H1 (cell line): ENCODE results near the gene RDH16. TPM values are rescaled to one million over a fixed set of nuclear protein-coding genes. Genes with fewer than 3 reads are reported as not detected.
"Not testable (repeated sequence)": the region's sequence is repeated elsewhere in the genome, so short reads cannot be mapped to it uniquely, and the experiment has no call there.

Source experiments
- CTCF ChIA-PET: fragments of 300-600 bp; sonication (Branson Sonifier 250); formaldehyde crosslinking; loops from one replicate; lab custom pipeline; 2021; ENCODE audit not compliant: partially characterized antibody; lab: Charles Lee
- POLR2A ChIA-PET: fragments of 300-600 bp; sonication (Branson Sonifier 250); formaldehyde crosslinking; loops from one replicate; lab custom pipeline; 2021; ENCODE audit warnings: inconsistent platforms; ENCODE audit not compliant: partially characterized antibody; lab: Charles Lee
- DNase-seq, 2 experiments: peaks; one replicate each; pipeline versions ENCODE4 v3.0.0 to v3.0.0-alpha.2; 2010 to 2022; ENCODE audit warnings: low spot score in 2 of 2, low read depth in 1 of 2, mixed read lengths in 1 of 2
- FAIRE-seq: peaks from 2 replicates; lab custom pipeline; 2011; peaks lifted over from hg19 to GRCh38; lab: Jason Lieb, UNC
- H2AFZ ChIP-seq: 2 replicates; pipeline ENCODE4 v1.8.1; 2012; ENCODE audit warnings: low read length, inconsistent platforms
- H2AK5ac ChIP-seq: 2 replicates; pipeline ENCODE4 v1.6.1; 2013; ENCODE audit warnings: low read depth, low read length
- H2BK120ac ChIP-seq: replicated peaks from 2 replicates; pipeline ENCODE3; 2013; ENCODE audit warnings: low read depth, low read length, inconsistent platforms
- H2BK12ac ChIP-seq: 2 replicates; pipeline ENCODE4 v1.6.1; 2013; ENCODE audit warnings: low read depth, low read length
- H2BK15ac ChIP-seq: 2 replicates; pipeline ENCODE4 v1.6.1; 2013; ENCODE audit warnings: low read length
- H2BK20ac ChIP-seq: 2 replicates; pipeline ENCODE4 v1.6.1; 2013; ENCODE audit warnings: low read length
- H2BK5ac ChIP-seq: 2 replicates; pipeline ENCODE4 v1.6.1; 2013; ENCODE audit warnings: low read depth, low read length
- H3K14ac ChIP-seq: 2 replicates; pipeline ENCODE4 v1.6.1; 2013; ENCODE audit warnings: inconsistent platforms; ENCODE audit not compliant: insufficient read length
- H3K18ac ChIP-seq: 2 replicates; pipeline ENCODE4 v1.6.1; 2013; ENCODE audit warnings: low read length; ENCODE audit errors: extremely low read depth
- H3K23ac ChIP-seq: 2 replicates; pipeline ENCODE4 v1.6.1; 2013; ENCODE audit warnings: inconsistent platforms; ENCODE audit not compliant: insufficient read length
- H3K23me2 ChIP-seq: 2 replicates; pipeline ENCODE4 v1.6.1; 2013; ENCODE audit warnings: low read depth, low read length
- H3K27ac ChIP-seq: 2 replicates; pipeline ENCODE4 v1.6.1; 2011; ENCODE audit warnings: low read depth, low read length, inconsistent platforms
- H3K27me3 ChIP-seq, 4 experiments: replicated peaks in 1 of 4; 1 replicate in 1 of 4; 2 replicates in 3 of 4; pipeline versions ENCODE4 v1.6.1 to v1.8.1; 2011 to 2013; ENCODE audit warnings: low read length in 3 of 4, mild to moderate bottlenecking in 3 of 4, inconsistent platforms in 2 of 4, mixed read lengths in 2 of 4, moderate library complexity in 1 of 4; ENCODE audit not compliant: control insufficient read depth in 3 of 4, insufficient read depth in 3 of 4; ENCODE audit errors: extremely low read depth in 1 of 4
- H3K36me3 ChIP-seq, 4 experiments: 2 replicates each; pipeline versions ENCODE4 v1.6.1 to v1.8.1; 2011 to 2013; ENCODE audit warnings: mild to moderate bottlenecking in 4 of 4, low read length in 3 of 4, moderate library complexity in 2 of 4, control low read depth in 1 of 4, inconsistent platforms in 1 of 4; ENCODE audit not compliant: insufficient read depth in 4 of 4, control insufficient read depth in 2 of 4
- H3K4ac ChIP-seq: replicated peaks from 2 replicates; pipeline ENCODE3; 2013; ENCODE audit warnings: low read length, low read depth, mixed read lengths, inconsistent platforms; ENCODE audit not compliant: insufficient read length
- H3K4me1 ChIP-seq, 4 experiments: replicated peaks in 1 of 4; 1 replicate in 1 of 4; 2 replicates in 3 of 4; pipeline versions ENCODE4 v1.6.1 to v1.8.1; 2011 to 2013; ENCODE audit warnings: low read length in 3 of 4, inconsistent platforms in 2 of 4, mixed read lengths in 1 of 4; ENCODE audit not compliant: insufficient read depth in 4 of 4, control insufficient read depth in 3 of 4
- H3K4me2 ChIP-seq, 2 experiments: 2 replicates each; pipeline versions ENCODE4 v1.6.1 to v1.8.1; 2011 to 2013; ENCODE audit warnings: low read depth in 2 of 2, low read length in 2 of 2, control low read depth in 1 of 2, inconsistent platforms in 1 of 2, mild to moderate bottlenecking in 1 of 2; ENCODE audit not compliant: insufficient read depth in 1 of 2
- H3K4me3 ChIP-seq, 4 experiments: fragments of 200-600, 300-600 bp in 1 of 4; sonication (generic), shearing (Covaris generic), sonication (Bioruptor Twin) in 1 of 4; 2 replicates each; pipeline versions ENCODE4 v1.5.1 to v1.8.1; 2011 to 2016; ENCODE audit warnings: low read length in 4 of 4, low read depth in 3 of 4, control low read depth in 2 of 4, inconsistent platforms in 2 of 4, mild to moderate bottlenecking in 2 of 4, mixed read lengths in 1 of 4, moderate library complexity in 1 of 4; ENCODE audit not compliant: insufficient read depth in 2 of 4; ENCODE audit errors: extremely low read depth in 1 of 4
- H3K56ac ChIP-seq: replicated peaks from 2 replicates; pipeline ENCODE3; 2013; ENCODE audit warnings: low read depth, mild to moderate bottlenecking, mixed read lengths, low read length, inconsistent platforms; ENCODE audit not compliant: insufficient read length
- H3K79me1 ChIP-seq: 2 replicates; pipeline ENCODE4 v1.6.1; 2013; ENCODE audit warnings: low read depth, low read length, control low read depth
- H3K79me2 ChIP-seq, 2 experiments: 2 replicates each; pipeline versions ENCODE4 v1.6.1 to v1.8.1; 2012 to 2013; ENCODE audit warnings: low read length in 2 of 2, mild to moderate bottlenecking in 2 of 2, inconsistent platforms in 1 of 2; ENCODE audit not compliant: insufficient read depth in 2 of 2, control insufficient read depth in 1 of 2
- H3K9ac ChIP-seq, 4 experiments: replicated peaks in 1 of 4; 1 replicate in 1 of 4; 2 replicates in 3 of 4; pipeline versions ENCODE4 v1.6.1 to v1.8.1; 2011 to 2013; ENCODE audit warnings: low read depth in 3 of 4, low read length in 3 of 4, control low read depth in 2 of 4, mild to moderate bottlenecking in 2 of 4, moderate library complexity in 2 of 4, inconsistent platforms in 1 of 4; ENCODE audit errors: extremely low read depth in 1 of 4
- H3K9me3 ChIP-seq, 2 experiments: 2 replicates each; pipeline versions ENCODE4 v1.6.1 to v1.8.1; 2012 to 2013; ENCODE audit warnings: mild to moderate bottlenecking in 2 of 2, moderate library complexity in 2 of 2, control low read depth in 1 of 2, inconsistent platforms in 1 of 2, low read depth in 1 of 2, low read length in 1 of 2, mixed read lengths in 1 of 2; ENCODE audit not compliant: insufficient read depth in 2 of 2
- H4K20me1 ChIP-seq, 2 experiments: replicated peaks in 1 of 2; 2 replicates each; pipeline versions ENCODE3 to v1.8.1; 2011 to 2013; ENCODE audit warnings: inconsistent platforms in 2 of 2, low read length in 2 of 2, mild to moderate bottlenecking in 1 of 2; ENCODE audit not compliant: insufficient read depth in 2 of 2, control insufficient read depth in 1 of 2
- H4K5ac ChIP-seq: 2 replicates; pipeline ENCODE4 v1.6.1; 2013; ENCODE audit warnings: low read length, low read depth, mixed read lengths, inconsistent platforms; ENCODE audit not compliant: insufficient read length
- H4K8ac ChIP-seq: 2 replicates; pipeline ENCODE4 v1.8.0; 2013; ENCODE audit warnings: mild to moderate bottlenecking, moderate library complexity, low read length, inconsistent platforms; ENCODE audit not compliant: insufficient read depth; ENCODE audit errors: extremely low read depth
- H4K91ac ChIP-seq: replicated peaks from 2 replicates; pipeline ENCODE3; 2013; ENCODE audit warnings: low read length, mixed read lengths, inconsistent platforms; ENCODE audit not compliant: insufficient read length
- WGBS, 2 experiments: shearing (Covaris generic) in 1 of 2; methylation state at CpG; one replicate each; pipeline versions ENCODE4 v1.1.6 to v1.1.7; 2013 to 2015; ENCODE audit warnings: low lambda C conversion rate in 2 of 2, mixed read lengths in 2 of 2, inconsistent platforms in 1 of 2, low coverage in 1 of 2, missing lambda C conversion rate in 1 of 2; ENCODE audit not compliant: insufficient replicate concordance in 2 of 2, insufficient coverage in 1 of 2, insufficient read length in 1 of 2; ENCODE audit errors: extremely low coverage in 1 of 2, missing lambda C conversion rate in 1 of 2; 5-methylcytosine and 5-hydroxymethylcytosine counted together
- polyA plus RNA-seq, 7 experiments: library from polyadenylated mRNA; depleted of rRNA in 3 of 7; stranded (reverse) in 5 of 7; unstranded in 2 of 7; fragments of >200 nt in 5 of 7; fragments of 200-250 nt in 2 of 7; gene quantifications; 1 replicate in 5 of 7; 2 replicates in 1 of 7; 4 replicates in 1 of 7; pipeline versions ENCODE4 v1.2.1 to v1.2.3, GENCODE V29; 2011 to 2013; ENCODE audit warnings: missing spikeins in 2 of 7, mixed read lengths in 2 of 7
- total RNA-seq: library from RNA; stranded (reverse); fragmentation: NEBNext Ultra II Directional; extraction: Animal tissue kit (Norgen Biotek cat#: 25700); gene quantifications from 2 replicates; pipeline ENCODE4 v1.2.1, GENCODE V29; 2021

RDH16 gene
- total and polyA plus RNA-seq, 2 of the 8 experiments (the other 6 are each of a cell fraction or from before 2014, with no cell fraction given), result 0.30 to 0.79 TPM

- H2BK5ac ChIP-seq, H3K23me2 ChIP-seq, H3K36me3 ChIP-seq, H3K4ac ChIP-seq, H3K4me1 ChIP-seq, H3K18ac ChIP-seq, H3K27ac ChIP-seq, H3K4me2 ChIP-seq, H3K9ac ChIP-seq, H2BK120ac ChIP-seq, H2AFZ ChIP-seq, H3K79me1 ChIP-seq, H2BK15ac ChIP-seq, H4K8ac ChIP-seq, H3K23ac ChIP-seq, H4K91ac ChIP-seq, H2AK5ac ChIP-seq, H3K27me3 ChIP-seq, DNase-seq, H2BK12ac ChIP-seq, H3K14ac ChIP-seq, H4K20me1 ChIP-seq, H3K79me2 ChIP-seq, H3K56ac ChIP-seq, H2BK20ac ChIP-seq, H4K5ac ChIP-seq, FAIRE-seq, POLR2A ChIA-PET, H3K9me3 ChIP-seq, H3K4me3 ChIP-seq: not testable (repeated sequence)
- WGBS, 2 experiments, result 82% methylated on average over 3 of the region's 3 CpGs; no CpG with 5 or more reads in 1 of the 2 experiments
- CTCF ChIA-PET, result interaction anchor here (2.0 kb wide), 1 partner anchor 142 kb away, joined by 7 read pairs; no protein-coding TSS in a partner anchor
Observed at GRCh38 chr12:56982578-56983236, 25.3 kb upstream of the RDH16 start.
